GM19467 (cell line): Measurements from ENCODE around the gene KBTBD4.
"Not testable (repeated sequence)": the region's sequence is repeated elsewhere in the genome, so short reads cannot be mapped to it uniquely, and the experiment has no call there.

ENCODE experiments used
- ATAC-seq: cut with Tn5 transposase; IDR thresholded peaks from one replicate; pipeline ENCODE4 v1.9.1; 2021; ENCODE audit warnings: mild to moderate bottlenecking, moderate library complexity; ENCODE audit not compliant: unreplicated experiment

The KBTBD4 gene

GRCh38 chr11:47530721-47531120 is 48.0 kb downstream of the KBTBD4 start:
- ATAC-seq, result not testable (repeated sequence)

- ATAC-seq, result no peak
Observed at GRCh38 chr11:47529951-47530350, 48.8 kb downstream of the KBTBD4 start.

GRCh38 chr11:47527186-47527585 is 51.6 kb downstream of the KBTBD4 start:
- no peak for ATAC-seq

- not testable (repeated sequence) for ATAC-seq
Observed at GRCh38 chr11:47526032-47526431, 52.7 kb downstream of the KBTBD4 start.

GRCh38 chr11:47524291-47524874 is 54.4 kb downstream of the KBTBD4 start:
- no peak for ATAC-seq

GRCh38 chr11:47523490-47524225 is 55.1 kb downstream of the KBTBD4 start:
- ATAC-seq, result no peak
